Measurements from ENCODE around the gene SLC39A11. TPM values are rescaled to one million over a fixed set of nuclear protein-coding genes. Genes with fewer than 3 reads are reported as not detected.

SLC39A11 gene
- total RNA-seq, 1 donor from 2014 or later, result 13.2 TPM

- Mint-ChIP-seq H3K9me3 (ENCODE audit: unreplicated experiment) (no peaks in the 10 kb centered on the region), H3K4me3 (ENCODE audit: unreplicated experiment) (no peak overlapping the region), H3K36me3 (ENCODE audit: low read depth, unreplicated experiment) (no peaks in the 10 kb centered on the region), H3K27me3 (ENCODE audit: unreplicated experiment) (peaks cover 4% of the 10 kb centered on the region), H3K27ac (ENCODE audit: unreplicated experiment) (no peak overlapping the region), H3K4me1 (ENCODE audit: unreplicated experiment) (no peaks in the 10 kb centered on the region)
- TF ChIP-seq, protein P1, sequence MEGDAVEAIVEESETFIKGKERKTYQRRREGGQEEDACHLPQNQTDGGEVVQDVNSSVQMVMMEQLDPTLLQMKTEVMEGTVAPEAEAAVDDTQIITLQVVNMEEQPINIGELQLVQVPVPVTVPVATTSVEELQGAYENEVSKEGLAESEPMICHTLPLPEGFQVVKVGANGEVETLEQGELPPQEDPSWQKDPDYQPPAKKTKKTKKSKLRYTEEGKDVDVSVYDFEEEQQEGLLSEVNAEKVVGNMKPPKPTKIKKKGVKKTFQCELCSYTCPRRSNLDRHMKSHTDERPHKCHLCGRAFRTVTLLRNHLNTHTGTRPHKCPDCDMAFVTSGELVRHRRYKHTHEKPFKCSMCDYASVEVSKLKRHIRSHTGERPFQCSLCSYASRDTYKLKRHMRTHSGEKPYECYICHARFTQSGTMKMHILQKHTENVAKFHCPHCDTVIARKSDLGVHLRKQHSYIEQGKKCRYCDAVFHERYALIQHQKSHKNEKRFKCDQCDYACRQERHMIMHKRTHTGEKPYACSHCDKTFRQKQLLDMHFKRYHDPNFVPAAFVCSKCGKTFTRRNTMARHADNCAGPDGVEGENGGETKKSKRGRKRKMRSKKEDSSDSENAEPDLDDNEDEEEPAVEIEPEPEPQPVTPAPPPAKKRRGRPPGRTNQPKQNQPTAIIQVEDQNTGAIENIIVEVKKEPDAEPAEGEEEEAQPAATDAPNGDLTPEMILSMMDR (IDR thresholded peaks at IDR 0.05; ENCODE audit: unreplicated experiment), result no peak
- DNase-seq (ENCODE audit: low spot score), result no peak
Measured at GRCh38 chr17:72600934-72601333, 491.6 kb downstream of the SLC39A11 start.

DNA sequence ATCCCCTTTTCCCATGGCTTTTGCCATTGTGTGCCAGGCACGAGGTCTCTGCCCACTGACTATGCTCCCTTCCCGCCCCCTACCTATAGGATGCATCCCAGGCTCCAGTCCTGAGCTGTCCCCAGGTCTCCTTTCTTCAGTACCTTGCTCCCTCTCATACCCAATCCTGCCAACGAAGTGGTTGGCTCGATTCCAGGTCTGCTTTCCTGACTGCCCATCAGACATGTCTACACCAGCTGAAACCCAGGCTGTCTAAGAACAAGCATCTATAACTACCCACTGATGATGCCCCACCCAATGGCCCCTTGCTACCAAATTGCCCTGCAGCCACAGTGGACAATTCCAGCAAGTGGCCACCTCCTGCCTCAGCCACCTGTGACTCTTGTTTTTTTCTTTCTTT, 492.6 kb downstream of the SLC39A11 start:
- Mint-ChIP-seq H3K27ac (ENCODE audit: unreplicated experiment) (no peak overlapping the region), H3K4me3 (ENCODE audit: unreplicated experiment) (no peak overlapping the region), H3K36me3 (ENCODE audit: low read depth, unreplicated experiment) (no peaks in the 10 kb centered on the region), H3K9me3 (ENCODE audit: unreplicated experiment) (no peaks in the 10 kb centered on the region), H3K4me1 (ENCODE audit: unreplicated experiment) (no peaks in the 10 kb centered on the region), H3K27me3 (ENCODE audit: unreplicated experiment) (peaks cover 4% of the 10 kb centered on the region)
- DNase-seq (ENCODE audit: low spot score), result no peak
- TF ChIP-seq, protein P1 (IDR thresholded peaks at IDR 0.05; ENCODE audit: unreplicated experiment), result no peak

DNA sequence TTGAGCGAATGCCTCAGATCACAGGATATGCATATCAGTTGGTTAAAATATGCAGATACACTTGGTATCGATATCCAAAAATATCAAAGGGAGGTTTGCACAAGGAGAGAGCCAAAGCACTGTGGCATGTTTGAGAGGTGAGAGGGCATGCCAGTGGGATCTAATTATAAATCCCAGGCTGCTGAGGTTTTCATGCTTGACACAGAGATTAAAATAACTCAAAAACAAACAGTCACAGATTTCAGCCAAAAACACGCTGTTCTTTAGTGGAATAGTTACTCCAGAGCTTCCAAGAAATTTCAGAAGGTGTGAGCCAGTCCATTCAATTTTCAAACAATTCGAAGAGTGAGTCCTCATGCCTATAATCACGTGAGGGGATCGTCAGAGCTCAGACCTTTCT, 493.8 kb downstream of the SLC39A11 start:
- DNase-seq (ENCODE audit: low spot score), result no peak
- Mint-ChIP-seq H3K4me3 (ENCODE audit: unreplicated experiment) (no peak overlapping the region), H3K36me3 (ENCODE audit: low read depth, unreplicated experiment) (no peaks in the 10 kb centered on the region), H3K4me1 (ENCODE audit: unreplicated experiment) (no peaks in the 10 kb centered on the region), H3K27me3 (ENCODE audit: unreplicated experiment) (peaks cover 4% of the 10 kb centered on the region), H3K27ac (ENCODE audit: unreplicated experiment) (no peak overlapping the region), H3K9me3 (ENCODE audit: unreplicated experiment) (no peaks in the 10 kb centered on the region)
- TF ChIP-seq, protein P1 (IDR thresholded peaks at IDR 0.05; ENCODE audit: unreplicated experiment), result no peak

GRCh38 chr17:72597354-72598087, 495.0 kb downstream of the SLC39A11 start:
- Mint-ChIP-seq H3K36me3 (ENCODE audit: low read depth, unreplicated experiment) (no peaks in the 10 kb centered on the region), H3K27me3 (ENCODE audit: unreplicated experiment) (peaks cover 4% of the 10 kb centered on the region), H3K4me1 (ENCODE audit: unreplicated experiment) (no peaks in the 10 kb centered on the region), H3K9me3 (ENCODE audit: unreplicated experiment) (no peaks in the 10 kb centered on the region), H3K4me3 (ENCODE audit: unreplicated experiment) (no peak overlapping the region), H3K27ac (ENCODE audit: unreplicated experiment) (no peak overlapping the region)
- TF ChIP-seq, protein P1 (IDR thresholded peaks at IDR 0.05; ENCODE audit: unreplicated experiment), result no peak
- no peak for DNase-seq (ENCODE audit: low spot score)

Other genes starting within 250 kb of the SLC39A11 start
- 0.26 TPM for gene SSTR2, start 72.3 kb upstream of the SLC39A11 start, total RNA-seq (ENCODE audit: unreplicated experiment)
- gene COG1, start 100.4 kb upstream of the SLC39A11 start, total RNA-seq (ENCODE audit: unreplicated experiment), result 27.8 TPM
- not detected for gene CPSF4L, start 169.2 kb upstream of the SLC39A11 start, total RNA-seq (ENCODE audit: unreplicated experiment)
- 22.9 TPM for gene CDC42EP4, start 219.3 kb upstream of the SLC39A11 start, total RNA-seq (ENCODE audit: unreplicated experiment)